PC-9 (cell line): Measurements from ENCODE around the gene CNTNAP2. TPM values are rescaled to one million over a fixed set of nuclear protein-coding genes. Genes with fewer than 3 reads are reported as not detected.

Source experiments
- BruUV-seq: library from RNA; stranded (reverse); fragments of 400-500 nt; replicated peaks from 2 replicates; lab custom pipeline; 2021; lab: Mats Ljungman, UMichigan
- CTCF ChIA-PET: fragments of 300-600 bp; sonication (Branson Sonifier 250); formaldehyde crosslinking; loops from one replicate; lab custom pipeline; 2022; ENCODE audit warnings: antibody characterized with exemption; lab: Charles Lee
- POLR2A ChIA-PET: fragments of 300-600 bp; sonication (Branson Sonifier 250); formaldehyde crosslinking; loops from one replicate; lab custom pipeline; 2022; ENCODE audit warnings: antibody characterized with exemption; ENCODE audit not compliant: unreplicated experiment; lab: Charles Lee
- DNase-seq, 2 experiments: peaks; one replicate each; pipeline versions ENCODE4 v3.0.0 to v3.0.0-alpha.2; 2015 to 2022; ENCODE audit warnings: mixed read lengths in 1 of 2
- H2AFZ ChIP-seq: fragments of 200-600 bp; sonication (generic); 2 replicates; pipeline ENCODE4 v1.8.1; 2017; ENCODE audit warnings: antibody characterized with exemption
- H3F3A ChIP-seq: fragments of 200-600 bp; sonication (generic); 2 replicates; pipeline ENCODE4 v1.8.1; 2017; ENCODE audit warnings: antibody characterized with exemption, mild to moderate bottlenecking, low read depth; ENCODE audit not compliant: insufficient read depth
- H3K27ac ChIP-seq: fragments of 200-600 bp; sonication (generic); 2 replicates; pipeline ENCODE4 v1.6.1; 2016; ENCODE audit warnings: mixed run types
- H3K27me3 ChIP-seq: fragments of 200-600 bp; sonication (generic); 2 replicates; pipeline ENCODE4 v1.6.1; 2016; ENCODE audit warnings: low read depth, mixed run types; ENCODE audit not compliant: insufficient read depth
- H3K36me3 ChIP-seq: fragments of 200-600 bp; sonication (generic); 2 replicates; pipeline ENCODE4 v1.6.1; 2016; ENCODE audit warnings: low read depth, mixed run types
- H3K4me1 ChIP-seq: fragments of 200-600 bp; sonication (generic); replicated peaks from 2 replicates; pipeline ENCODE4 v1.6.1; 2016; ENCODE audit warnings: mixed run types; ENCODE audit not compliant: insufficient read depth
- H3K4me2 ChIP-seq: fragments of 200-600 bp; sonication (generic); 2 replicates; pipeline ENCODE4 v1.6.1; 2017; ENCODE audit warnings: mixed run types
- H3K4me3 ChIP-seq: fragments of 200-600 bp; sonication (generic); 2 replicates; pipeline ENCODE4 v1.6.1; 2016; ENCODE audit warnings: mixed run types
- H3K79me2 ChIP-seq: fragments of 200-600 bp; sonication (generic); 2 replicates; pipeline ENCODE4 v1.6.1; 2017; ENCODE audit warnings: low read depth, mixed run types
- H3K9me2 ChIP-seq: fragments of 200-600 bp; sonication (generic); 2 replicates; pipeline ENCODE4 v1.8.1; 2017; ENCODE audit warnings: mild to moderate bottlenecking; ENCODE audit not compliant: insufficient read depth
- H3K9me3 ChIP-seq: fragments of 200-600 bp; sonication (generic); 2 replicates; pipeline ENCODE4 v1.8.1; 2016; ENCODE audit warnings: low read depth; ENCODE audit not compliant: insufficient read depth
- H4K20me1 ChIP-seq: fragments of 200-600 bp; sonication (generic); 2 replicates; pipeline ENCODE4 v1.8.1; 2017; ENCODE audit not compliant: insufficient read depth
- EZH2 ChIP-seq: fragments of 200-600 bp; sonication (generic); IDR thresholded peaks from 2 replicates; pipeline ENCODE4 v1.8.0; 2017; ENCODE audit warnings: antibody characterized with exemption, low read depth
- intact Hi-C: fragments of 100-400 bp; cut with micrococcal nuclease; formaldehyde crosslinking; loops from one replicate; pipeline ENCODE4 v1.10.0; 2022; ENCODE audit not compliant: unreplicated experiment
- total RNA-seq: library from RNA; stranded (reverse); gene quantifications from 2 replicates; pipeline ENCODE4 v1.2.3, GENCODE V29; 2021
- TF ChIP-seq, protein P1 (sequence below): fragments of 200-600 bp; sonication (generic); conservative IDR thresholded peaks from 2 replicates; pipeline ENCODE4 v1.6.1; 2017; ENCODE audit warnings: mixed run types, antibody characterized with exemption, mild to moderate bottlenecking, moderate library complexity

The CNTNAP2 gene
- total RNA-seq, 1 experiment from 2014 or later: not detected

DNA sequence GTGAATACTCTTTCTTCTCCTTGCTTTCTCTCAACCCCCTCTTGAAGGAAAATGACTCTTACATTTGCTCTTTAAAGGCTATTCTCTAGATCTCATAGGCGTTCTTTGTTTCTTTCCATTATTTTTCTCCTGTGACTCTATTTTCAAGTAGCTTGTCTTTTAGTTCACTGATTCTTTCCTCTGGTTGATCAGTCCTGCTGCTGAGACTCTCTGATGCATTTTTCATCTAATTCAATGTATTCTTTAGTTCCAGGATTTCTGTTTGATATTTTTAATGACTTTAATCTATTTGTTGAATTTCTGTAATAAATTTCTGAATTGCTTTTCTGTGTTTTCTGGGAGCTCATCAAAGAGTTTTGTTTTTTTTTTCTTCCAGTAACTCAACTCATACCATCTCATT lies 397.7 kb downstream of the CNTNAP2 start:
- 0 out of 2 replicates have a peak, but pooled peaks cover 4% of the 10 kb centered on the region for H3K9me3 ChIP-seq
- TF ChIP-seq, protein P1, sequence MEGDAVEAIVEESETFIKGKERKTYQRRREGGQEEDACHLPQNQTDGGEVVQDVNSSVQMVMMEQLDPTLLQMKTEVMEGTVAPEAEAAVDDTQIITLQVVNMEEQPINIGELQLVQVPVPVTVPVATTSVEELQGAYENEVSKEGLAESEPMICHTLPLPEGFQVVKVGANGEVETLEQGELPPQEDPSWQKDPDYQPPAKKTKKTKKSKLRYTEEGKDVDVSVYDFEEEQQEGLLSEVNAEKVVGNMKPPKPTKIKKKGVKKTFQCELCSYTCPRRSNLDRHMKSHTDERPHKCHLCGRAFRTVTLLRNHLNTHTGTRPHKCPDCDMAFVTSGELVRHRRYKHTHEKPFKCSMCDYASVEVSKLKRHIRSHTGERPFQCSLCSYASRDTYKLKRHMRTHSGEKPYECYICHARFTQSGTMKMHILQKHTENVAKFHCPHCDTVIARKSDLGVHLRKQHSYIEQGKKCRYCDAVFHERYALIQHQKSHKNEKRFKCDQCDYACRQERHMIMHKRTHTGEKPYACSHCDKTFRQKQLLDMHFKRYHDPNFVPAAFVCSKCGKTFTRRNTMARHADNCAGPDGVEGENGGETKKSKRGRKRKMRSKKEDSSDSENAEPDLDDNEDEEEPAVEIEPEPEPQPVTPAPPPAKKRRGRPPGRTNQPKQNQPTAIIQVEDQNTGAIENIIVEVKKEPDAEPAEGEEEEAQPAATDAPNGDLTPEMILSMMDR: no peak
- TF ChIP-seq EZH2: no peak
- intact Hi-C loops: no loop called here
- no peaks in the 10 kb centered on the region for H3K36me3 ChIP-seq
- ChIA-PET CTCF (no interaction called here), POLR2A (no interaction called here)
- no peaks in the 10 kb centered on the region for H3F3A ChIP-seq
- H3K4me1 ChIP-seq: no peaks in the 10 kb centered on the region
- no TSS peak for BruUV-seq
- H3K4me2 ChIP-seq: no peak overlapping the region
- DNase-seq: no peak
- H3K9me2 ChIP-seq: peaks cover 8% of the 10 kb centered on the region; the same call in 1 of the 2 replicates
- no peak overlapping the region for H3K27ac ChIP-seq
- no peaks in the 10 kb centered on the region for H3K79me2 ChIP-seq
- no peaks in the 10 kb centered on the region for H3K27me3 ChIP-seq
- H3K4me3 ChIP-seq: no peak overlapping the region
- H4K20me1 ChIP-seq: no peaks in the 10 kb centered on the region
- H2AFZ ChIP-seq: no peak overlapping the region

DNA sequence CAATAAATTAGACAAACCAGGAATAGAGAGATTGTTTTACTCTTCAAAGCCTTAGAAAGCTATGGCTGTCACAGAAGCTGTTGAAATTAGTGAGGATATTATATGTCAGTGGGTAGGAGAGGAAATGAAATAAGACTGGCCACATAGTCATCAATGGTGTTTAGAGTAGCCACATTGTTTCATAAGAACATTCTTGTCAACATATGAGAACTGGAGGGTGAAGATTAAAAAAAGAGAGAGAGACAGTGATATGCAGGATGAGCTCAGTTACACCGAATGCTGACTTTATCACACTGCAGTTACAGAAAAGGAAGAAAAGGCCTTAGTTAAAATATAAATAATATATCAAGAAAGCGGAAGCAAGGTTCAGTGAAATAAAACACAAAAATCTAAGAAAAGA lies 412.0 kb downstream of the CNTNAP2 start:
- BruUV-seq: no TSS peak
- Histone ChIP-seq H3K36me3 (no peaks in the 10 kb centered on the region), H3K9me3 (no peaks in the 10 kb centered on the region), H3F3A (no peaks in the 10 kb centered on the region), H3K27ac (no peak overlapping the region), H4K20me1 (no peaks in the 10 kb centered on the region), H3K4me3 (no peak overlapping the region), H3K4me2 (no peak overlapping the region), H2AFZ (no peak overlapping the region), H3K9me2 (no peaks in the 10 kb centered on the region), H3K4me1 (no peaks in the 10 kb centered on the region), H3K79me2 (no peaks in the 10 kb centered on the region), H3K27me3 (no peaks in the 10 kb centered on the region)
- CTCF ChIA-PET: no interaction called here
- intact Hi-C loops: no loop called here
- POLR2A ChIA-PET: no interaction called here
- TF ChIP-seq, protein P1: no peak
- TF ChIP-seq EZH2: no peak
- DNase-seq: no peak

DNA sequence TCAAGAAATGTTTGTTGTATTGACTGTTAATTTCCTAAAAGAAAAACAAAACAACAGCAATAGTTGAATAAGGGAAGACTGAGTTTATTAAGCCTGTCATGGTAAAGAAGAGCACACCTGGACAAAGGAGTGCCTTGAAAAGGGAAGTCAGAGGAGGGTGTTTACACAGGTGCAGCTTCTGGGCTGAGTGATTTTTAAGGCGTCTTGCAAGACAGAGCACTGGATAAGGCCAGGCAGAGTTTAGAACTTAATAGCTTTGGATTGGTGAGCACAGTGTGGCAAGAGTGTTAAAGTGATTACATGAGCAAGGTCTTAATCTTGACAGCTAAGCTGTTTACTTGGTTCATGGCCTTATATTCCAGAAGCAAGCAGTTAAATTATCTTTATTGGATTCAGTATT lies 423.2 kb downstream of the CNTNAP2 start:
- TF ChIP-seq, protein P1: no peak
- no peak for TF ChIP-seq EZH2
- no peak overlapping the region for H3K4me2 ChIP-seq
- H3K27me3 ChIP-seq: no peaks in the 10 kb centered on the region
- H4K20me1 ChIP-seq: no peaks in the 10 kb centered on the region
- H3K27ac ChIP-seq: no peak overlapping the region
- ChIA-PET CTCF (no interaction called here), POLR2A (no interaction called here)
- no TSS peak for BruUV-seq
- H3K79me2 ChIP-seq: no peaks in the 10 kb centered on the region
- no peaks in the 10 kb centered on the region for H3K9me3 ChIP-seq
- intact Hi-C loops: no loop called here
- H3F3A ChIP-seq: no peaks in the 10 kb centered on the region
- H3K9me2 ChIP-seq: no peaks in the 10 kb centered on the region
- no peaks in the 10 kb centered on the region for H3K36me3 ChIP-seq
- no peak overlapping the region for H2AFZ ChIP-seq
- DNase-seq: no peak
- H3K4me1 ChIP-seq: no peaks in the 10 kb centered on the region
- no peak overlapping the region for H3K4me3 ChIP-seq
